Activated CD4-positive, alpha-beta T cell treated with anti-CD3 and anti-CD28 coated beads, Interleukin-2, Interleukin-4, amounts not matched to agents 100 ng/mL and 50 ng/mL, durations not matched to agents 16 hours and 8 hours (primary cell): Measurements from ENCODE around the gene COPS7B.
A peak's percentile ranks its signal among the peaks of the same experiment; 100 is the strongest.
"Not testable (repeated sequence)": the region's sequence is repeated elsewhere in the genome, so short reads cannot be mapped to it uniquely, and the experiment has no call there.

Experiments used
- DNase-seq: peaks from one replicate; pipeline ENCODE4 v3.0.0-alpha.2; 2020; ENCODE audit warnings: low spot score

COPS7B gene

GRCh38 chr2:231786177-231786916 is at the start of gene COPS7B:
COPS7B (plus strand) TSS chr2:231786445; CDS start chr2:231788571, 2,126 bp downstream.
- DNase-seq, result peak; percentile 80

- no peak for DNase-seq
These were observed 48.5 kb upstream of the COPS7B start for GRCh38 chr2:231737761-231738160.

- DNase-seq, result no peak
These were observed 42.7 kb upstream of the COPS7B start for GRCh38 chr2:231743376-231744116.

GRCh38 chr2:231745303-231746038 is 40.8 kb upstream of the COPS7B start:
- no peak for DNase-seq

GRCh38 chr2:231748153-231748896 is 37.9 kb upstream of the COPS7B start:
- not testable (repeated sequence) for DNase-seq

- DNase-seq, result not testable (repeated sequence)
These were observed 37.2 kb upstream of the COPS7B start for GRCh38 chr2:231749016-231749415.

GRCh38 chr2:231751042-231751815 is 35.0 kb upstream of the COPS7B start:
- no peak for DNase-seq

GRCh38 chr2:231752061-231752460 is 34.2 kb upstream of the COPS7B start:
- DNase-seq, result no peak

GRCh38 chr2:231761735-231762134 is 24.5 kb upstream of the COPS7B start:
- no peak for DNase-seq

- DNase-seq, result no peak
These were observed 22.1 kb upstream of the COPS7B start for GRCh38 chr2:231764124-231764523.

- no peak for DNase-seq
These were observed 21.5 kb upstream of the COPS7B start for GRCh38 chr2:231764760-231765159.

- DNase-seq, result no peak
These were observed 20.7 kb upstream of the COPS7B start for GRCh38 chr2:231765496-231765929.

- no peak for DNase-seq
These were observed 16.8 kb upstream of the COPS7B start for GRCh38 chr2:231769170-231770136.

- no peak for DNase-seq
These were observed 5.9 kb upstream of the COPS7B start for GRCh38 chr2:231780123-231780908.

GRCh38 chr2:231780909-231781797 is 5.1 kb upstream of the COPS7B start, which contains the start of gene PDE6D:
PDE6D (minus strand) TSS chr2:231781282; CDS start chr2:231781114, 168 bp downstream.
- peak; percentile 97 for DNase-seq

GRCh38 chr2:231781798-231782726 is 4.2 kb upstream of the COPS7B start:
- peak; percentile 28 for DNase-seq

- no peak for DNase-seq
These were observed 832 bp upstream of the COPS7B start for GRCh38 chr2:231785413-231785812.
